GDM1 (cell line): ENCODE data around the gene DISC1.
A peak's percentile ranks its signal among the peaks of the same experiment; 100 is the strongest.
"Not testable (repeated sequence)": the region's sequence is repeated elsewhere in the genome, so short reads cannot be mapped to it uniquely, and the experiment has no call there.

ENCODE experiments used
- DNase-seq: peaks from one replicate; lab custom pipeline; 2025; lab: John Stamatoyannopoulos, UW

DISC1 gene

DNA sequence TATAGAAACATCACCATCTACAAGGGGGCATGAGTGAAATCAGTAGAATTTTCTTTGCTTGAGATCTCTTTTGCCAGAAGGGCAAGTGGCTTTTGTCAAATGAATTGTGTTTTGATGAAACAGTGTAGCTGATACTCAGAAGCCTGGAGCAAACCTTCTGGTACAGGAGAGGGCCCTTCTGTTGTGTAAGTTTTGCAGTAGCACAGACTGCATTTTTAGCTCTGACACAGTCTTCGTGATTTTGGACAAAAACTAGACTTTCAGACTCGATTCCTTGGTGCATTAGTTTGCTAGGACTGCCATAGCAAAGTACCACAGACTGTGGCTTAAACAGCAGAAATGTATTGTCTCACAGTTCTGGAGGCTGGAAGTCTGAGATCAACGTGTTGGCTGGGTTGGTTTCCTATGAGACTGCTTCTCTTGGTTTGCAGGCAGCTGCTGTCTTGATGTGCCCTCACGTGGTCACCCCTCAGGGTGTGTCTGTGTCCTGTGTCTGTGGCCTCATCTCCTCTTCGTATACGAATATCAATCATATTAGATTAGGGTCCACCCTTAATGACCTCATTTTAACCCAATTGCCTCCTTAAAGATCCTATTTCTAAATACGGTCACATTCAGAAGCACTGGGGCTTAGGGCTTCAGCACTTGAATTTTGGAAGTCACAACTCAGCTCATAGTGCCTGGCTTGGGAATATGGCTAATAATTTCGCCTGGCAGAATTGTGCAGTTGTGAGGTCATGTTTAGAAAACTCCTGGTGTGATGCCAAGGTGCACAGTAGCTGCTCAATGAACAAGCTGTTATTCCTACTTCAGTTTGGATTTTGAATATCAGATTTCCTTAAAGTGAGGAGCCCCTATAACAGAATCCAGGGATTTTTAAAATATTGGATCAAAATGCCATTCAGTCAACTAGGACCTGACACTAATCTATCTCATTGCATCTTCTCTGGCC is 21.2 kb upstream of the DISC1 start:
- DNase-seq = no peak

GRCh38 chr1:231606712-231607111 is 19.9 kb upstream of the DISC1 start:
- no peak for DNase-seq

DNA sequence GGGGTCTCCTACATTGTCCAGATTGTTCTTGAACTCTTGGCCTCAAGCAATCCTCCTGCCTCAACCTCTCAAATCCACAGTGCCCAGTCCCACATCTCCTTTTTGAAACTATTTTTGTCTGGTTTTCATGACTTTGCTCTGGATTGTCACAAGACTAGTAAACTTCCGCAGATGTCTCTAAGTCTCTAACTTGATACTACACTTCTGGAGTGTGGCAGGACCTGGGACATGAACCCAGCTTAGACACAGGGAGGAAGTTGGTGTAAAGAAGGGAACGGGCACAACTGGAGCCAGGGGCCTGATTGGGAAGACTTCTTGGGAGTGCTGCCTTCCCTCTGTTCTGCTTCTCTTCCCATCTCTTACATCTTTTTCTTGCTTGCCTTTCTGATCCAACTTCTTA is 16.2 kb upstream of the DISC1 start:
- DNase-seq = no peak

GRCh38 chr1:231611111-231611510 is 15.5 kb upstream of the DISC1 start:
- no peak for DNase-seq

- no peak for DNase-seq
These were observed 14.7 kb upstream of the DISC1 start for GRCh38 chr1:231611851-231612250.

- peak; percentile 75 for DNase-seq
These were observed 14.0 kb upstream of the DISC1 start for GRCh38 chr1:231612393-231613089.

DNA sequence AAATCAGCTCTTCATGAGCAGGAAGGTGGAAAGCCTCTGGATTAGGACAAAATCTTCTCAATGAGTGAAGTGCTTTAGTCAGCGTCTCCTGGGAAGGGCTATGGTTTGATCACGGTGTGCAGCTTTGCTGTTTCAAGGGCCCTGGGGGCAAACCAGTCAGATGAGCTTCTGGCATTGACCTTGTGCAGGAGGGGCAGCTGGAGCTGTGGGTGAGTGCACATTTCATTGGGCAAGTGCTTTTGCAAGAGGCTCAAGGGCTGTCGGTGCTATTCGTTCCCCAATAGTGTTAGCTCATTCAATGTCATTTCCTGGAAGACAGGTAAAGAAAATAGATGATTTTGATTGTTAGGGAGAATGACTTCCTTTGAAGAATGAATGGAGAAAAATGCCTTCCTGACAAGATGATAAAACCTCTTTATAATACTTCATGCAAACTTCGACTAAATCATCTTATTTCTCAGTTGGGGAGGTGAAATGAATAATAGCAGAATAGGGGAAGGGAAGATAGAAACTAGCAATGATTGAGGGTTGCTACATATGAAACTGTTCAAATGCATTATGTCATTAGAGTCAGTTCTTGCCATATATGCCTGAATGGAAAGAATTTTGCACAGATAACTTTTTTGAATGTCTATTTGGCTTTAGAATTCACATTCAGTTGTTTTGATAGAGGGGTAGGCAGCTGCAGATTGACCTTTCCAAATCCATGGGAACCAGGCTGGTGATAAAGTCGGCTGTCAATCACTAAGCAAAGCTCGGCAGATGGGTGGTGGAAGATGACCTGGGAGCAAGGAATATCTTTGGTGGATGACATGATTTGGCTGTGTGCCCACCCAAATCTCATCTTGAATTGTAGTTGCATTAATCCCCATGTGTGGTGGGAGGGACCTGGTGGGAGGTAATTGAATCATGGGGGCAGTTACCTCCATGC is 12.9 kb upstream of the DISC1 start:
- no peak for DNase-seq

DNA sequence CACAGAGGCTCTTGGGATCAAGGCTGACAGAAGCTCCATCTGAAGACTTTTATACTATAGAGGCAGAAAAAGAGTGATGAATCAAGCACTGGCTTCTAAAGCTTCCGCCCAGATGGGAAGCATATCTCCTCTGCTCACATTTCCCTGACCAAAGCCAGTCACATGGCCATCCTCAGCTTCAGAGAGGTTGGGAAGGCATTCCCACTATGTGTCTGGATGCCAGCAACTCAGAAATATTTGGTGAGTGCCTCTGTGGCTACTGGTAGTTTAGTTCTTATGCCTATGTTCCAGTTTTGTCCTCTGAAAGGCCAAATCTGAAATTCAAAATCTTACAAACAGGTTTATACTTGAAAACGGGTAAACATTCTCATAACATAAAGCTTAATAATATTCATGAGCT is 9.9 kb upstream of the DISC1 start:
- DNase-seq = no peak

DNA sequence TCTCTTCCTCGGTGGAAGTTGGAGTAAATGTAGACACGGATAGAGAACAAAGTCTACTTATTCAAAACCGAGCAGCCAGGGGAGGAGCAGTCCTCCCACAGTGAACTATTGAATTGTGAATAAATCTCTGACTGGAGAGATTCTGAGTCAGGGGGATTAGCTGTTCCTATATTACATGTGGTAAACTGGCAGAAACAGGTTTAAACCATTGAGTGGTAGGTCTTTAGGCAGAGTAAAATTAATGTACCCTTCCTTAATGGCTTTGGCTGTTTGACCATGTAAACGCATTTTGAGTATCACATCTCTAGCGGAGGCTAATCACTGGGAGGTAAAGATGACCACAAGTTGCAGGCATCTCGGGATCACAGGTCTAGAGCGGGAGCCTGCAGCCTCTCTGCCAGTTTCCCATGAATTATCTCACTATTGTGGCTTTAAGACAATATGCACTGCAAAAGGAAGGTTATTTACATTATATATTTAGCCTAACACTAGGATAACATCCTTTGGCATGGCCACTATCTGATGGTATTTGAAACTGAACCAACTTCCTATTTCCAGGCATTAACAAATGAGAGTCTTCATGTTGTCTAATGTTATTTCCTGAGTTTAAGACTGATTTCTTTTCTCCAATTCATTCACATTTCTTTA is 7.9 kb upstream of the DISC1 start:
- no peak for DNase-seq

- DNase-seq = no peak
These were observed 7.3 kb upstream of the DISC1 start for GRCh38 chr1:231619257-231619634.

GRCh38 chr1:231625042-231625441 is 1.5 kb upstream of the DISC1 start:
- DNase-seq = not testable (repeated sequence)

GRCh38 chr1:231625975-231626534 is 535 bp upstream of the DISC1 start:
- DNase-seq = no peak

GRCh38 chr1:231626951-231627614 is 493 bp downstream of the DISC1 start:
- peak; percentile 47 for DNase-seq

DNA sequence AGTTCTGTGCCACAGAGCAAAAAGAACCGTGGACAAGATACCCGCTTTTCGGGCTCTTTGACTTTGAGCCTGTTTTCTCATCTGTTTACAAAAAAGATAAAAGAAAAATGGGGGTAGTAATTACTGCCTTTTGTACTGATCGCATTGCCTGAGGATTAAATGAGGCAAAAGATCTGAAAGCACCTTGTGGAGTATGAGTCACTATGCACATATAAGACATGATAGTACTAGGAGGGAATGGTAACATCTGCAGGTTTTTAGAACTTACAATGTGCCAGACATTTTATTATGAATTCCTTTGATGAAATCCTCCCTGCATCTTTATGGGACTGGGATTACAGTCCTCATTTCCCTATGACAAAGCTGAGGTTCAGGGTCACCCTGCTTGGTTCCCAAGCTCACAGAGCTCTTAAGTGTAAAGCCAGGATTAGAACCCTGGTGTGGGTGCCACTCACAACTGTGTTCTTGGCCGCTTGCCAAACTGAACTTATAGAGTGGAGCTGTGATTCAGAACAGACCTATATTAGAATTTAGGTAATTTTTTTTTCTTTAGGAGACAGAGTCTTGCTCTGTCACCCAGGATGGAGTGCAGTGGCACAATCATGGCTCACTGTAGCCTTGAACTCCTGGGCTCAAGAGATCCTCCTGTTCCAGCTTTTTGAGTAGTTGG is 1.8 kb downstream of the DISC1 start:
- DNase-seq = no peak

GRCh38 chr1:231629132-231629531 is 2.5 kb downstream of the DISC1 start:
- no peak for DNase-seq

GRCh38 chr1:231630558-231631205 is 4.1 kb downstream of the DISC1 start:
- DNase-seq = no peak

- DNase-seq = no peak
These were observed 5.1 kb downstream of the DISC1 start for GRCh38 chr1:231631717-231632116.

GRCh38 chr1:231632119-231632518 is 5.5 kb downstream of the DISC1 start:
- no peak for DNase-seq

- DNase-seq = no peak
These were observed 7.9 kb downstream of the DISC1 start for GRCh38 chr1:231634323-231635013.
